Keratinocyte (primary cell): ENCODE results near the gene DLEC1. TPM values are rescaled to one million over a fixed set of nuclear protein-coding genes. Genes with fewer than 3 reads are reported as not detected.

Source experiments
- DNase-seq: peaks from one replicate; pipeline ENCODE4 v3.0.0-alpha.2; 2011; ENCODE audit warnings: low read depth, missing footprints, low spot score
- FAIRE-seq: peaks from 2 replicates; lab custom pipeline; 2011; peaks lifted over from hg19 to GRCh38; lab: Jason Lieb, UNC
- H2AFZ ChIP-seq: 2 replicates; pipeline ENCODE4 v1.6.0; 2012; ENCODE audit warnings: low read length, control low read depth, inconsistent platforms; ENCODE audit not compliant: control insufficient read depth
- H3K27ac ChIP-seq: 2 replicates; pipeline ENCODE4 v1.5.1; 2011; ENCODE audit warnings: low read length; ENCODE audit not compliant: control insufficient read depth, insufficient read depth
- H3K27me3 ChIP-seq: 3 replicates; pipeline ENCODE4 v1.6.0; 2011; ENCODE audit warnings: low read length; ENCODE audit not compliant: control insufficient read depth, insufficient read depth; ENCODE audit errors: extremely low read depth
- H3K36me3 ChIP-seq, 2 experiments: 2 replicates in 1 of 2; 3 replicates in 1 of 2; pipeline ENCODE4 v1.5.1; 2011; ENCODE audit warnings: low read length in 2 of 2, mild to moderate bottlenecking in 1 of 2; ENCODE audit not compliant: control insufficient read depth in 2 of 2, insufficient read depth in 2 of 2; ENCODE audit errors: extremely low read depth in 1 of 2
- H3K4me1 ChIP-seq: 3 replicates; pipeline ENCODE4 v1.5.1; 2011; ENCODE audit warnings: low read length; ENCODE audit not compliant: control insufficient read depth, insufficient read depth; ENCODE audit errors: extremely low read depth
- H3K4me2 ChIP-seq: 3 replicates; pipeline ENCODE4 v1.6.0; 2011; ENCODE audit warnings: low read depth, low read length; ENCODE audit not compliant: control insufficient read depth, insufficient read depth; ENCODE audit errors: extremely low read depth
- H3K4me3 ChIP-seq, 3 experiments: fragments of 200-600 bp in 1 of 3; sonication (generic) in 1 of 3; 2 replicates in 2 of 3; 3 replicates in 1 of 3; pipeline ENCODE4 v1.5.1; 2011 to 2016; ENCODE audit warnings: low read length in 3 of 3, mild to moderate bottlenecking in 3 of 3, control low read depth in 2 of 3, inconsistent platforms in 1 of 3, low read depth in 1 of 3, mixed read lengths in 1 of 3, mixed run types in 1 of 3, moderate library complexity in 1 of 3; ENCODE audit not compliant: control insufficient read depth in 2 of 3, insufficient read depth in 2 of 3; ENCODE audit errors: extremely low read depth in 1 of 3
- H3K79me2 ChIP-seq: 2 replicates; pipeline ENCODE4 v1.6.0; 2012; ENCODE audit warnings: low read length; ENCODE audit not compliant: control insufficient read depth, insufficient read depth
- H3K9ac ChIP-seq: 3 replicates; pipeline ENCODE4 v1.6.0; 2011; ENCODE audit warnings: low read length; ENCODE audit not compliant: control insufficient read depth, insufficient read depth; ENCODE audit errors: extremely low read depth
- H3K9me1 ChIP-seq: 3 replicates; pipeline ENCODE4 v1.6.0; 2011; ENCODE audit warnings: low read length; ENCODE audit not compliant: control insufficient read depth, insufficient read depth; ENCODE audit errors: extremely low read depth
- H3K9me3 ChIP-seq: 2 replicates; pipeline ENCODE4 v1.5.1; 2012; ENCODE audit warnings: low read depth, low read length; ENCODE audit not compliant: control insufficient read depth
- H4K20me1 ChIP-seq: 3 replicates; pipeline ENCODE4 v1.6.0; 2011; ENCODE audit warnings: low read length; ENCODE audit not compliant: control insufficient read depth, insufficient read depth; ENCODE audit errors: extremely low read depth
- CTCF ChIP-seq, 3 experiments: IDR thresholded peaks in 1 of 3; conservative IDR thresholded peaks in 1 of 3; optimal IDR thresholded peaks in 1 of 3; 2 replicates in 2 of 3; 3 replicates in 1 of 3; pipeline versions ENCODE3 to v1.5.1; 2011; ENCODE audit warnings: low read length in 3 of 3, mild to moderate bottlenecking in 3 of 3, moderate library complexity in 2 of 3, control low read depth in 1 of 3, inconsistent platforms in 1 of 3; ENCODE audit not compliant: insufficient read depth in 2 of 3; ENCODE audit errors: extremely low read depth in 1 of 3
- EZH2 ChIP-seq: IDR thresholded peaks from one replicate; pipeline ENCODE4 v1.6.1; 2012; ENCODE audit warnings: inconsistent platforms, mild to moderate bottlenecking, low read length, moderate library complexity
- dilution Hi-C: fragments of 300-500 bp; cut with MboI; formaldehyde crosslinking; loops from one replicate; pipeline ENCODE4 v1.7.0; 2020; ENCODE audit warnings: low sequenced_read_pairs; ENCODE audit not compliant: extremely low pct_ligation_motif_present
- polyA plus RNA-seq, 5 experiments: library from polyadenylated mRNA; depleted of rRNA in 3 of 5; stranded (reverse) in 3 of 5; stranded (forward) in 1 of 5; unstranded in 1 of 5; fragments of >200 nt; gene quantifications; 1 replicate in 1 of 5; 2 replicates in 3 of 5; 3 replicates in 1 of 5; pipeline versions ENCODE4 v1.2.1 to v1.2.3, GENCODE V29; 2011 to 2012; ENCODE audit warnings: missing spikeins in 2 of 5, low read depth in 1 of 5, low replicate concordance in 1 of 5

DLEC1 gene
- polyA plus RNA-seq, 1 donor (not counting 4 experiments of a cell fraction or from before 2014, with no cell fraction given) = not detected

GRCh38 chr3:38136777-38137614 is 98.0 kb downstream of the DLEC1 start, which contains the start of gene ACAA1:
Gene ACAA1, minus strand, starts transcription at chr3:38137127. Its CDS starts 92 bp downstream, at chr3:38137035.
- peak; percentile 59 for FAIRE-seq

GRCh38 chr3:38137615-38138348 is 98.8 kb downstream of the DLEC1 start:
- H4K20me1 ChIP-seq = no peaks in the 10 kb centered on the region
- no peaks in the 10 kb centered on the region for H3K9me3 ChIP-seq
- H3K27me3 ChIP-seq = no peaks in the 10 kb centered on the region
- FAIRE-seq (no peak), DNase-seq (no peak)
- peak overlapping the region; percentile 70 for H2AFZ ChIP-seq
- peak overlapping the region; percentile 81 to 91 (median 87) for H3K4me3 ChIP-seq
- peaks cover 19 to 34% of the 10 kb centered on the region in 2 experiments for H3K36me3 ChIP-seq
- peak overlapping the region; percentile 83 for H3K4me2 ChIP-seq
- peak overlapping the region; percentile 90 for H3K27ac ChIP-seq
- peaks cover 55% of the 10 kb centered on the region for H3K4me1 ChIP-seq
- H3K79me2 ChIP-seq = peaks cover 51% of the 10 kb centered on the region
- H3K9ac ChIP-seq = peak overlapping the region; percentile 85
- dilution Hi-C loops = no loop called here
- no peaks in the 10 kb centered on the region for H3K9me1 ChIP-seq
- TF ChIP-seq EZH2 (no peak), CTCF (optimal IDR thresholded peaks at IDR 0.05 in 1 of 3, IDR thresholded peaks at IDR 0.05 in 1 of 3, conservative IDR thresholded peaks at IDR 0.05 in 1 of 3; ENCODE audit: extremely low read depth in 1 of 3, insufficient read depth in 2 of 3, low read length in 3 of 3) (peak in 1 of 3 experiments; percentile 25)

More at GRCh38 chr3:38136777-38137614, 98.0 kb downstream of the DLEC1 start, which contains the start of gene ACAA1:
- Histone ChIP-seq H4K20me1 (no peaks in the 10 kb centered on the region), H3K9me3 (no peaks in the 10 kb centered on the region), H3K9me1 (no peaks in the 10 kb centered on the region), H2AFZ (peak within 1 kb of the TSS; percentile 87), H3K4me2 (peak within 1 kb of the TSS; percentile 89), H3K79me2 (peaks cover 52% of the 10 kb centered on the region), H3K4me1 (peaks cover 52% of the 10 kb centered on the region), H3K27me3 (no peaks in the 10 kb centered on the region), H3K4me3 (peak within 1 kb of the TSS; percentile 81 to 91 (median 87)), H3K9ac (peak within 1 kb of the TSS; percentile 85), H3K36me3 (peaks cover 19 to 41% of the 10 kb centered on the region in 2 experiments), H3K27ac (peak within 1 kb of the TSS; percentile 90)
- dilution Hi-C loops = no loop called here
- DNase-seq = peak; percentile 90
- TF ChIP-seq EZH2 = no peak
- no peak for TF ChIP-seq CTCF (optimal IDR thresholded peaks at IDR 0.05 in 1 of 3, IDR thresholded peaks at IDR 0.05 in 1 of 3, conservative IDR thresholded peaks at IDR 0.05 in 1 of 3; ENCODE audit: extremely low read depth in 1 of 3, insufficient read depth in 2 of 3, low read length in 3 of 3)
